ENCODE results near the gene SEPTIN5.

GRCh38 chr22:19707347-19708290 lies 6.7 kb upstream of the SEPTIN5 start:
- TF ChIP-seq REST (IDR thresholded peaks at IDR 0.05; ENCODE audit: low read depth, low read length) (no peak), CTCF (IDR thresholded peaks at IDR 0.05) (no peak), SIN3A (IDR thresholded peaks at IDR 0.05; ENCODE audit: borderline replicate concordance, low read depth, low read length) (no peak), FOXJ3 (CRISPR knock-in tag; IDR thresholded peaks at IDR 0.05) (no peak), RFX5 (IDR thresholded peaks at IDR 0.05; ENCODE audit: low read length) (no peak), EP300 (IDR thresholded peaks at IDR 0.05; ENCODE audit: borderline replicate concordance in 1 of 2, low read depth in 1 of 2, low read length in 1 of 2) (no peak), USF2 (IDR thresholded peaks at IDR 0.05; ENCODE audit: borderline replicate concordance, low read depth, low read length) (no peak), TAF1 (IDR thresholded peaks at IDR 0.05; ENCODE audit: borderline replicate concordance, low read depth, low read length) (no peak), YY1 (IDR thresholded peaks at IDR 0.05; ENCODE audit: low read depth) (no peak), MAX (IDR thresholded peaks at IDR 0.05; ENCODE audit: low read depth) (no peak)
